GM21423 (cell line): Measurements from ENCODE around the gene BICC1.
"Not testable (repeated sequence)": the region's sequence is repeated elsewhere in the genome, so short reads cannot be mapped to it uniquely, and the experiment has no call there.

Experiments used
- ATAC-seq: cut with Tn5 transposase; IDR thresholded peaks from one replicate; pipeline ENCODE4 v1.9.1; 2021; ENCODE audit warnings: mild to moderate bottlenecking, moderate library complexity; ENCODE audit not compliant: unreplicated experiment

The BICC1 gene

GRCh38 chr10:58597211-58597610, 84.5 kb downstream of the BICC1 start:
- ATAC-seq: not testable (repeated sequence)

GRCh38 chr10:58599927-58600553, 87.4 kb downstream of the BICC1 start:
- ATAC-seq: no peak

DNA sequence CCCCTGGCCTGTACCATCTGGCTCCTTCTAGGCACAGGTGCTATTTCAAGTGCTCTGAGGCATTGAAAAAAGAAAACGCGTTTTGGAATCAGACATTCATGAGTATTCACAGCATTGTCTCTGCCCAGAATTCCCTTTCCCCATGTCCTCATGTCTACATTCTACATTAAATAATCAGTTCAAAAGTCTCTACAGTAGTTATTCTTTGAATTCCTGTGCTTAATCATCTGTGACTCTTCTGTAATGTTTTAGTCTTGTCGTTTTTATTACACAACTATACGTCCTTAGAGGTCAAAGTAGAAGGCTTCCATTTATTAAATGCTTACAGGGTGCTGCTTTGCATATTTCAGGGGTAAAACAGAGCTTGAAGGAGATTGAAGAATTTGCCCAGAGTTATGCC, 95.7 kb downstream of the BICC1 start:
- no peak for ATAC-seq

- ATAC-seq: no peak
Observed at GRCh38 chr10:58608826-58609531, 96.3 kb downstream of the BICC1 start.

DNA sequence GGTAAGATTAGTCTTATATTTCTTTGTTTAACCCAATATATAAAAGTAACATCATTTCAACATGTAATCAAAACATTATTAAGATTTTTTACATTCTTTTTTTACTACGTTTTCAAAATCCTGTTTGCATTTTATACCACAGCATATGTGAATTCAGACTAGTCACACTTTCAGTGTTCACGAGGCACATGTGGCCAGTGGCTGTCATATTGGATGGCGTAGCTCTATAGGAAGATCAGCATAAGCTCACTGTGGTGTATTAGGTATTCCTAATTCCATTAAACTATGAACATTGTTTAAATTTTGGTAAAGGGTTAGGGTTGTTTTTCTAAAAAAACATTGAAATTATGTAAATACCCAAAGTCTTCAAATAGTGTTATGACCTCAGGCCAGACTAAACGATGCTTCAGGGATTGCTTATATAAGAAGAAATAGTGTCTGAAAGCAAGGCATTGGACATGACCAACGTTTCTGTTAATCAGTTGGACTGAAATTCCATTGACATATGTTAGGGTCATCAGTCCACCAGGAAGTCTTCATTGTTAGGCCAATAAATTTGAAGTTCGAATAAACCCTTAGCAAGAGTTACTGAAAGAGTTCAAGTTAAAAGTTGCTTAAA, 97.0 kb downstream of the BICC1 start:
- ATAC-seq: no peak

DNA sequence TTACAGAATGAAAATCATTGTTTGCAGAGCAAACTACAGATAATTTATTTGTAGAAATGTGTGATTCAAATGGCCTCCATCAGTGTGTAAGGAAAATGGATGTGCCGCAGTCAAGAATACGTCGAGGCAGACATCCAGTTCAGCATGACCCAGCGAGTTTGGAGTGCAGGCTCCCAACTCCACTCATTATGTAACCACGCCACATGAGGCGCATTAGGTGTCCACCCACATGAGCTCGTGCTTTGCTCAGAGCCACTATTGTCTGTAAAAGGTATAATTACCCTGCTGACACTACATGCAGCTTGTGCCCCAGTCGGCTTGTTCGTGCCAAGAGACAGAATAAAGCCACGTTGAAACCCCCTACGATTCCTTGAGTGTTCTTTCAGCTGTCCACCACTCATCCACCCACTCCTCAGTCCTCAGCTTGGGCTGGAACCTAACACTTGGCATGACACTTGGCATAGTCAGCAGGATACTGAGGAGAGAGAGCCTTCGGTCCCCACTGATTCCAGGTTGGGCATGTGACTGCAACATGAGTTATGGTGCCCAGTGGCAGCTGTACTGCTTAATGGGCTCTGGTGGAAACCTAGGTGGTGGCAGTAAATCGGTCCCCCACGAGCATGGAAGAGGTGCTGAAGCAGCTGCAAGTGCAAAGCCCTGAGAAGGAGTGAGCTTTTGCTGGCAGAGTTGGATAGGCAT, 102.7 kb downstream of the BICC1 start:
- no peak for ATAC-seq

- ATAC-seq: no peak
Observed at GRCh38 chr10:58618158-58618676, 105.5 kb downstream of the BICC1 start.

GRCh38 chr10:58621379-58622077, 108.9 kb downstream of the BICC1 start:
- no peak for ATAC-seq

DNA sequence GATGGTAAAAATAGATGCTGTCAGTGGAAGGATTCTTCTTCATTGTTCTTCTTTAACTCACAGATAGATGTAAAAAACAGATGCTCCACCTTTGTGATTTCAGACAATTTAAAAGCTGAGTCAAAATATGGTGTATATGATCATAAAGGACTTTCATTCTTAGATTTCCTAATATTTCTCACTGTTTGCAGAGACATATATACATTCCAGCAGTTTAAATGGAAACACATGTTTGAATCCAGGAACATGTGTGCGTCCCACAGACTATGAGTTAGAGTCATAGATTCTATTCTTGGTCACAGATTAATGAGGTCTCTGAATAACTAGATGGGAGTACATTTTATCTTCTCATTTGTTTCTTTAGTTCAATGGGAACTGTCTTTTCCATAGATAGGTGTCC, 109.6 kb downstream of the BICC1 start:
- ATAC-seq: no peak

DNA sequence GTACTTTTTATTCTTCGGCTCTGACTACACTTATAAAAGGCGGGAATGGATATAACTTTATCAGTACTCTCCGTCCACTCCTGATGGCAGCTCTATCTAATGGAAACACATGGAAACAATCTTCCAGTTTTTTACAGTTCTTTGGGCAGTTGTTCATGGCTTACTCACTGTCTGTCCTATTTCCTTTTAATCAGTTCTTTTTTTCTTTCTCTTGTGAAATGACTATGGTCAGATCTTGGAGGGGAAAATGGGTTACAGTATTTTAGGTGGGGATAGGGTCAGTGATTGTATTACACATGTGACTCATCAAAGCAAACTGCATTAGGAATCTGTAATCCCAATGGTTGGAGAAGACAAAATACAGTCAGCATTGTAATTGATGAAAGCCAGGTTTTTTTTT, 112.4 kb downstream of the BICC1 start:
- ATAC-seq: no peak

DNA sequence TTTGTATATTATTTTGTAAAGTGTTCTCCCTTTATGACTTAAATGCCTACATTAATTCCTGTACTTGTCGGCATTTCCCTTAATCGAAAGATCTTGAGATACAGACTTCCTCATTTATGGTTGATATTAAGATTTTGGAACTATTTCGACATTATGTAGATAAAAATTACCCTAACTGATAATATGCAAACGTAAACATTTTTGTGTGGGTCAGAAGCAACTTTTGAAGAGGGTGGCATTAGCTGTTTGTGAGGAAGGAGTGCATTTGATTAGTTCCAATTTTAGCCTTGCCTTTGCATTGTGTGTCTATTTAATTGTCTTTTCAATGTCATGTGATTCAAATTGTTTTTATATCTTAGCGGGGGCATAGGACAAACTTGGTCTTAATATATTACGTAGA, 114.7 kb downstream of the BICC1 start:
- no peak for ATAC-seq

DNA sequence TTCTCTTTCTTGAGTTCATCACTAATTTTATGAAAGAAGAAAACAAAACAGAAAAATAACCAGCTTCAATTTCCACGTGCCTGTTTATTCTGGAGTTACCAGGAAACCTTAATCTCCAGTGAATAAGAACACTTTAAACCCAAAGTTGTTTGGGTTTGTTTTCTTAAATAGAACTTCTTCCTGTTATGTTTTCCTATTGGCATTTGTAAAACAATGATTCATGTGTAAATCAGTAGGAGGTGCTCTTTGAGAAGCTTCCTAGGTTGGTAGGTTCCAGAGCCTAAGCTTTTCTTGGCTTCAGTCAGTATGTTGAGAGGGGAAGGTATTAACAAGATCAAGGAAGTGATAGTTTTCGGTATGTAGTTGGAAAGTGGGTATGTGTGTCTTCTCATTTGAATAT, 119.0 kb downstream of the BICC1 start:
- ATAC-seq: no peak

- ATAC-seq: no peak
Observed at GRCh38 chr10:58632216-58632615, 119.5 kb downstream of the BICC1 start.

GRCh38 chr10:58637352-58637751, 124.7 kb downstream of the BICC1 start:
- ATAC-seq: no peak

- no peak for ATAC-seq
Observed at GRCh38 chr10:58638388-58638787, 125.7 kb downstream of the BICC1 start.

DNA sequence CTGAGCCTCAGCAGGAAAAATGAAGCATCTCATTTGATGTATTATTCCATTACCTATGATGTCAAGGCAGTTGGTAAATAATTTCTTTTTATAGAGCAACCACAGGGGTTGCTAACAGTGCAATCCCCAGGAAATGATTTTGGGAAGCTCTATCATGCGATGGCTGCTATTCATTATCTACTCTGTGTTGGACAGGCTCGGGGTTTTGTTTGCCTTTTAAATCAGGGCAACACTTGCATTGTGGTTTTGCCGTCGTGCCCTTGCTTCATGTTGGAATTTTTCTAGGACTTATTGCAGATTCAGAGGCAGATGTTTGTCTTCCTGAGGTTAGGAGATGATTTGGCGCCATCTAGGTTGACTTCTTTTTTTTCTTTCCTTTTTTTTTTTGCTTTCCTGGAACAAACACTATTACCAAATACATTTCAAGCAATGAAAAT, 128.4 kb downstream of the BICC1 start:
- no peak for ATAC-seq

GRCh38 chr10:58641708-58642107, 129.0 kb downstream of the BICC1 start:
- no peak for ATAC-seq

- no peak for ATAC-seq
Observed at GRCh38 chr10:58642283-58642682, 129.6 kb downstream of the BICC1 start.

DNA sequence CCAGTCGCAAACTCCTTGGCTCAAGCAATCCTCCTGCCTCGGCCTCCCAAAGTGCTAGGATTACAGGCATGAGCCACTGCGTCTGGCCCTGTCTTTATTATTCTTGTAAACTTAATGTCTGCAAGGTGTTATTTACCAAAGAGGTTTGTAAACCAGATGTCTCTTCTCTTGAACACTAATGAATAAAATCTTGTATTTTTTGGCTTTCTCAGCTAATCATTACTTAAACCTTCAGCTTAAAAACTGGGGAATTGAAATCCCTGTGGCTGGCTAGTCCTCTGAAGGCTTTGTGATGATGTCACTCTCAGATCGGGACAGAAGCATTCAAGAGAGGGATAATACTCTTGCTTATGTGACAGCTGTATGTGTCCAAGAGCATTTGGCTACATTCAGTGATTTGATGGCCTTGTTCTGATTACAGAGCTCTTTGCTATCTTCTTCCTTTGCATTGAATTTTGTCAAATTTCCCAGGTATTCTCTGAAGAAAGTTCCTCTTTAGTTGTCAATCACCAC, 130.3 kb downstream of the BICC1 start:
- ATAC-seq: no peak

DNA sequence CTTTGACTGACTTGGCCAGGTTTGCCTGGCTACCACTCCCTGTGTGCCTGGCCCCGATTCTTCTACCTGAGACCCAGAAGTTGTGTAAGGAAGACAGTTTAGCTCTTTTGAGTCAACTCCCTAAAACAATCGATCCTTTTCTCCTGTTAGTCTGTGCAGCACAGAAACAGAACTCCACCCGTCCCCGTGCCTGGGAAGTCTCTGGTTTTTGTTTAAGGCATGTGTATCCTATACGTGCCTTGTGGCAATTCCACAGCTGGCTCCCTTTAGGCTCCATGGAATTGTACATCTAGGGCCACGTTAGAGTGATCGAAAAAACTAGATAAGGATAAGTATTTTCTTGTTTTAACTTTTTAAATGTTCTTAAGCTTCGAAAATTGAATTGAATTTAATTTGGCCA, 131.6 kb downstream of the BICC1 start:
- no peak for ATAC-seq
